ENCODE results near the gene DHX30.
A peak's percentile ranks its signal among the peaks of the same experiment; 100 is the strongest.

DHX30 gene

DNA sequence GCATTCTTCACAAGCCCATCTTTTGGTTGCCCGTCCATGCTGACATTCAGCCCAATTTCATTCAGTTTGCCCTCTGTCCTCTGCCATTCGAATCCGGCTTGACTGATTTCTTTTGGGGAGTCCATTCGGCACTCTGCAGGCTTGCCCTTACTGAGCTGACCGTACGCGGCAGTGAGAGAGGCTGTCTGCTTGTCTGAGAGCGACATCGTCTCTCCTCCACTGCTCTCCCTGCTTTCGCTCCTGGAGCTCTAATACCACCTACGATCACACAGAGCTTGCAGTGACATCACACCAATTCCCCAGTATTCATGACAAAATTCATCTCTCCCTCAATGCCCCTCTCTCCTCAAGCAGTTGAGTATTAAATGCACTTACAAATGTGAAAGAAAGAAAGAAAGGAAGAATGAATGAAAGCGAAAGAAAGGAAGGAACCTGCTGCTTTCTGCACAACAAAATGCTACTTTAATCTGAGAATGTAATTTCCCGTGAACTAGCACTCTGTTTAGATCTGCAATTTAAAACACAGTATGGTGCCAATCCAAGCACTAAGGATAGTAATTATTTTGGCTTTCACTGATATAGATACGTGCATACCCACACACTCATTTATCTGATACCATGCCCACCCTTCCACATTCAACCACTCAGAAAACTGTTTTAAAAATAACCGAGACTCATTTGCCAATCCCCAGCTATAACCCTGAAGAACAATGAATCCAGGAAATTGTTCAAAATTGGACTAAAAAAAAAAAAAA lies 89.5 kb downstream of the DHX30 start:
- Histone ChIP-seq H3K9ac (ENCODE audit: low read depth, low read length) (0 out of 2 replicates have a peak overlapping the region, but pooled peaks have one; percentile 43), H3K27ac (ENCODE audit: low read length) (no peak overlapping the region), H3K4me1 (ENCODE audit: insufficient read depth, low read length) (peaks cover 42% of the 10 kb centered on the region; the same call in 1 of the 2 replicates), H3K4me3 (ENCODE audit: low read length) (peak overlapping the region; percentile 21; the same call in 1 of the 2 replicates), H3K9me3 (ENCODE audit: insufficient read depth, low read depth, low read length) (no peaks in the 10 kb centered on the region), H3K36me3 (ENCODE audit: insufficient read depth, low read depth, low read length) (peaks cover 12% of the 10 kb centered on the region), H3K27me3 (ENCODE audit: insufficient read depth, low read length) (no peaks in the 10 kb centered on the region)

DNA sequence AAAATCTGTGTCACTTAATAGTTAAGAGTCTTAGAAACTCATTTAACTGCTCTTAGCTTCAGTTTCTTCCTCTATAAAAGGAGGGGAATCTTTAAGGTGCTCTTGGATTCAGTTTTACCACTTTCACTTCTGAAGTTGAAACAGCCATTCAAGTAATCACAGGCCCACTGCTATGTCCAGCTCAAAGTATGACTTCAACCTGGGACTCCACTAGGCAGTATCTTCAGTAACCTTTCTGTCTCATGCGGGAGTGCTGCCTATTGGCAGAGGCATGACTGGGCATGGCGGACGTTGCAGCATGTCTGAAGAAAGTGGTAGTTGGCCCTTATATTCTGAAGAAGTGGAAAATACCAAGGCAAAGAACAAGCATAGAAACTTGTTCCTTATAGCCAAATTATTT lies 92.3 kb downstream of the DHX30 start:
- peaks cover 33% of the 10 kb centered on the region; the same call in 1 of the 2 replicates for H3K4me1 ChIP-seq (ENCODE audit: insufficient read depth, low read length)
- no peaks in the 10 kb centered on the region for H3K9me3 ChIP-seq (ENCODE audit: insufficient read depth, low read depth, low read length)
- no peaks in the 10 kb centered on the region for H3K27me3 ChIP-seq (ENCODE audit: insufficient read depth, low read length)
- no peak overlapping the region for H3K4me3 ChIP-seq (ENCODE audit: low read length)
- H3K9ac ChIP-seq (ENCODE audit: low read depth, low read length): no peak overlapping the region
- H3K36me3 ChIP-seq (ENCODE audit: insufficient read depth, low read depth, low read length): no peaks in the 10 kb centered on the region; the same call in 1 of the 2 replicates
- no peak overlapping the region for H3K27ac ChIP-seq (ENCODE audit: low read length)

DNA sequence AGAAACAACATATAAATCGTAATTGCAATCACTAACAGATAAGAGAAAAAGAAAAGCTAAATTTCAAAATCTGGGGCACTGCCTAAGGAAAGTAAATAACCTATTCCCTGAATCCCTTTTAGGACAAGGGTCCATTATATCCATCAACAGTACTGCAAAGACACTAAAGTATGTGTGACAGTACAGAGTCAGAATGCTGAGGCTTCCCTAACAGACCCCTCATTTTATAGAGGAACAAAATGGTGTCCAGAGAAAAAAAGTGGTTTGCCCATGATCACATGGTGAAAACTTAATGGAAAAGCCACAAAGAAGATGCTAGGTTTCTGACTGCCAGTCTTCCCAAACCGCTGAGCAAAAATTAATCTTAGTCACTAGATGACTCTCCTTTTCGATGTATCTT lies 93.8 kb downstream of the DHX30 start:
- H3K9me3 ChIP-seq (ENCODE audit: insufficient read depth, low read depth, low read length): no peaks in the 10 kb centered on the region

DNA sequence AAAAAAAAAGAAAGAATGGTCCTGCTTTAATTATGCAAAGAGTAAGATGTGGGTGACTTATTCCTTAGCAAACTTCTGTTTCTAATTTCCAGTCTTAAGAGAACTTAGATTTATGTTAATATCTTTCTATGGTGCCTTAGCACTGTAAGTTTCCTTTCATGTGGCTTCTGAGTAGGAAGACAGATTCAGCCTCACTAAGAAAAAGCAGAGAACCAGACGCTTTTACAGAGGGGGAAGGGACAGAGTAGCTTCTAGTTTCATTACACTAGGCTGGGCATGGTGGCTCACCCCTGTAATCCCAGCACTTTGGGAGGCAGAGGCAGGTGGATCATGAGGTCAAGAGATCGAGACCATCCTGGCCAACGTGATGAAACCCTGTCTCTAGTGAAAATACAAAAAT lies 95.0 kb downstream of the DHX30 start:
- Histone ChIP-seq H3K4me3 (ENCODE audit: low read length) (no peak overlapping the region), H3K9me3 (ENCODE audit: insufficient read depth, low read depth, low read length) (no peaks in the 10 kb centered on the region), H3K36me3 (ENCODE audit: insufficient read depth, low read depth, low read length) (peaks cover 7% of the 10 kb centered on the region; the same call in 1 of the 2 replicates), H3K9ac (ENCODE audit: low read depth, low read length) (no peak overlapping the region), H3K27ac (ENCODE audit: low read length) (no peak overlapping the region), H3K4me1 (ENCODE audit: insufficient read depth, low read length) (peaks cover 10% of the 10 kb centered on the region; the same call in 1 of the 2 replicates), H3K27me3 (ENCODE audit: insufficient read depth, low read length) (no peaks in the 10 kb centered on the region)

More for the DNA sequence above, 93.8 kb downstream of the DHX30 start:
- Histone ChIP-seq H3K4me1 (ENCODE audit: insufficient read depth, low read length) (peaks cover 20% of the 10 kb centered on the region; the same call in 1 of the 2 replicates), H3K9ac (ENCODE audit: low read depth, low read length) (no peak overlapping the region), H3K4me3 (ENCODE audit: low read length) (no peak overlapping the region), H3K27me3 (ENCODE audit: insufficient read depth, low read length) (no peaks in the 10 kb centered on the region), H3K27ac (ENCODE audit: low read length) (no peak overlapping the region), H3K36me3 (ENCODE audit: insufficient read depth, low read depth, low read length) (peaks cover 3% of the 10 kb centered on the region; the same call in 1 of the 2 replicates)

DNA sequence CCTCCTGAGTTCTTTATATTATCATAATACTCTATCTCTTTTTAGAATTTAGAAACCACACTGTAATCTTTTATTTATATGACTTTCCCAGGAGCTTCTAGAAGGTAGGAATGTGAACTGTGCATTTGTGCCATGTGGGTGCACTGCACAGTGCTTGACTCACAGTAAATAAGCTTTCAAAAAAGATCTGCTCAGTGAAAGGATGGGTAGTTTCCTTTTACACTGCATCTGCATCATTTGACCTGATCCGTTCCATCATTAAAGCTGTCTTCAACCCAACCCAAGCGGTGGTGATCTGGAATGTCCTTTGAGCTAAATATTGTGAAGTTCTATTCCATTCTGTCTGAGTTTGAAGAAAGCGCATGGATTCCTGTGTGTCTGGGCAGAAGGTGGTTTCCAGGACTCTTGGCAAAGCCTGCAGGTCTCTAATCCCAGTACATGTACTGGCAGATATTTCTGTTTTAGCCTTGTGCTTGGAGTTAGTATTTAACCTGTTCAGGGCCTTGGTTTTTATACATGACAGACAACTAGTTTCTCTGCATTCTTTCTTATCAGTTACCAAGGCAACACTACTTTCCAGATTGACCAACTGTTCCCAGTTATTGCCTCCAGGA lies 96.7 kb downstream of the DHX30 start:
- no peaks in the 10 kb centered on the region for H3K9me3 ChIP-seq (ENCODE audit: insufficient read depth, low read depth, low read length)
- no peak overlapping the region for H3K4me3 ChIP-seq (ENCODE audit: low read length)
- no peak overlapping the region for H3K27ac ChIP-seq (ENCODE audit: low read length)
- no peak overlapping the region for H3K9ac ChIP-seq (ENCODE audit: low read depth, low read length)
- peaks cover 7% of the 10 kb centered on the region; the same call in 1 of the 2 replicates for H3K36me3 ChIP-seq (ENCODE audit: insufficient read depth, low read depth, low read length)
- H3K4me1 ChIP-seq (ENCODE audit: insufficient read depth, low read length): no peaks in the 10 kb centered on the region
- no peaks in the 10 kb centered on the region for H3K27me3 ChIP-seq (ENCODE audit: insufficient read depth, low read length)

Data from iPS-20b (cell line).